HG03439 (cell line): Measurements from ENCODE around the gene HDAC8.
A peak's percentile ranks its signal among the peaks of the same experiment; 100 is the strongest.

Experiments
- ATAC-seq: cut with Tn5 transposase; IDR thresholded peaks from one replicate; pipeline ENCODE4 v1.9.1; 2021; ENCODE audit warnings: mild to moderate bottlenecking, moderate library complexity; ENCODE audit not compliant: unreplicated experiment

The HDAC8 gene

DNA sequence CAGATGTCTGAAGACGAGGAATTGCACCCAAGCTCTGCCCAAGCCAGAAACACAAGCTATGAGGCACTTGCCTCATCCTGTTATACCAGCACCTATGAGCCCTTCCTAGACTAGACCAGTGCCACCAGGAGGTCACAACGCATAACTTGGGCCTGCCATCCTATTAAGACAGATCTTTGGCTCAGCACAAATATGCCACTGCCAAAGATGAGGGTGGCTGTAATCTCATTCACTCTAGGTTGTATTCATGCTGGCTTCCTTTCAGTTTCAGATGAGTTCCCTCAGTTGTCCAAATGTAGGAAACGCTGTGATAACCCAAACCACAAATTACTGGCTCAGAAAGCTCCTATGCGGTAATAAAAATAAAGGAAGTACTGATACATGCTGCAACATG is 190.4 kb downstream of the HDAC8 start:
- ATAC-seq = no peak

- no peak for ATAC-seq
These were observed 191.0 kb downstream of the HDAC8 start for GRCh38 chrX:72381439-72382201.

GRCh38 chrX:72376124-72376523 is 196.5 kb downstream of the HDAC8 start:
- no peak for ATAC-seq

DNA sequence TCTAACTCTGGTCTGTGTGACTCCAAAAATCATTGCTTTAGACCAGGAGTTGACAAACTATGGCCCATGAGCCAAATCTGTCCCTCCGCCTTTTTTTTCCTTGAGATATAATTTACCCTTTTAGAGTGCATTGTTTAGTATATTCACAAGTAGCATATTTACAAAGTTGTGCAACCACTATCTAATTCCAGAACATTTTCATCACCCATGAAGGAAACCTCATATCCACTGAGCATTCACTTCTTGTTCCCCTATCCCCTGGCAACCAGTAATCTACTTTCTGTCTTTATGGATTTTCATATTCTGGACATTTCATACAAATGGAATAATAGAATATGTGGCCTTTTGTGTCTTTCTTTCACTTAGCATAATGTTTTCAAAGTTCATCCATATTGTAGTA is 199.5 kb downstream of the HDAC8 start:
- no peak for ATAC-seq

DNA sequence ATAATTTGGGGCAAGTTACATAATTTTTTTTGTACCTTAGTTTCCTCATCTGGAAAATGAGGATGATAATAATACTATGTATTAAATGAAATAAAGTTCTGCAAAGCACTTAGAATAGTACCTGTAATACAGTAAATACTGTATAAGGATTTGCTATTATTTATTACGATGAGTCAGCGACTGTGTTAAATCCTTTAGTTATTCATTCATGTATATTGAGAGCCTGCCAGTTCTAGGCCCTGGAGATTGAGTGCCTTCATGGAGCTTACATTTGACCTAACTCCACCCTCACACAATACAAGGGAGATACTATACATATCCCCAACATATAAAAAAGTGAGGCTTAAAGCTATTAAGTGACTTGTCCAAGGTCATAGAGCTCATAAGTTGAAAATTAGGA is 199.9 kb downstream of the HDAC8 start:
- ATAC-seq = no peak

GRCh38 chrX:72371405-72371804 is 201.2 kb downstream of the HDAC8 start:
- no peak for ATAC-seq

- no peak for ATAC-seq
These were observed 203.8 kb downstream of the HDAC8 start for GRCh38 chrX:72368796-72369195.

DNA sequence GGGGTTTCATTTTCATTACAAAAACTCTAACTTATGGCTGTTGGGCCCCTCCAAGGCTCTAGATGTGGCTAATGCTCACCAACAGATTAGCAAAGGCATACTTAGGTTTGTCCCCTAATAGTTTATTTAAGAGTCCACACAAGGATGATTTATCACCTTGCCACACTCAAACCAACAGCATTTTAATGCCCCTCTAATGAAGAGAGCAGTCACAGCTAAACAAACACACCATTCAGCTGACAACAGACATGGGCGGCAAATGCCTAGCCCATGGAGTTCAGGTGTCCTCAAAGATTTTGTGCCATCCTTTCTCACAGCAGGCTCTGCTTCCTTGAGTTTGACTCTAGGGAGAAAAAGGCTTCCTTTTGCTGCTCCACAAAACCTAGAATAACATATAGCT is 205.1 kb downstream of the HDAC8 start:
- ATAC-seq = no peak

- no peak for ATAC-seq
These were observed 205.8 kb downstream of the HDAC8 start for GRCh38 chrX:72366701-72367454.

- no peak for ATAC-seq
These were observed 206.5 kb downstream of the HDAC8 start for GRCh38 chrX:72366178-72366577.

GRCh38 chrX:72365126-72365525 is 207.5 kb downstream of the HDAC8 start:
- ATAC-seq = no peak

DNA sequence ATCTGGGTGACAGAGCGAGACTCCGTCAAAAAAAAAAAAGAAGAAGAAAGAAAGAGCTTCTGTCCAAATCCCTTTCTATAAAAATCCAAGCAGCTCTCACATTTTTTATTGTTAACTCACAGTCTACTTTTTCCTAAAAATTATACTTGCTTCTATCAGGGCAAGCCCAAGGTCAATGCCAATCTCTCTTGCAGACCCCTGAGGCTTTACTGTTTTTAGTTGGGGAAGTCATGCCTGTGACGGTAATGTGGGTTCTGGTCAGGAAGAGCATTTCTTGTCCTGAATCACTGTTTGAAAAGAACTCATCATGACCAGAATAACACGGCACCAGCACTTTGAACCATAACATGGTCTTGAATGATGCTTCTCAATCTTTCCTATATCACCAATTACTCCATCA is 212.3 kb downstream of the HDAC8 start:
- ATAC-seq = no peak

GRCh38 chrX:72358313-72358712 is 214.3 kb downstream of the HDAC8 start:
- no peak for ATAC-seq

DNA sequence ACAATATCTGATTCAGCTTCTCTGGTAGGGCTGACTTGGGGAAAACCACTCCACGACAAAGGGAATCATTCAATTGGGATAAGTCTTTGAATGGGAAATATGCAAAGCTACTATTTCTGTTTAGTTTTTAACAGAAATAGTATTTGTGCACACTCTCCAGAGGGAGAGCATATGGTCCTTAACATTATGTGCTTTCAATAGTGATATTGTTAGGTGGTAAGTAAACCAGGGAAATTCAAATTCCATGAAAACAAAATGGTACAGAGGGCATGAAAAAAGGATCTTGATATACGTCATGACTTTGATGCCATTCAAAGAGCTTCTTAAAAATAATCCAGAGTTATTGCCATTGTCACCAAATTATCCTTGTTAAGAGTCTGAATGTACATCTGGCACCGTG is 219.9 kb downstream of the HDAC8 start:
- no peak for ATAC-seq

- ATAC-seq = no peak
These were observed 220.9 kb downstream of the HDAC8 start for GRCh38 chrX:72351606-72352334.

GRCh38 chrX:72349190-72349589 is 223.5 kb downstream of the HDAC8 start:
- peak; percentile 86 for ATAC-seq

DNA sequence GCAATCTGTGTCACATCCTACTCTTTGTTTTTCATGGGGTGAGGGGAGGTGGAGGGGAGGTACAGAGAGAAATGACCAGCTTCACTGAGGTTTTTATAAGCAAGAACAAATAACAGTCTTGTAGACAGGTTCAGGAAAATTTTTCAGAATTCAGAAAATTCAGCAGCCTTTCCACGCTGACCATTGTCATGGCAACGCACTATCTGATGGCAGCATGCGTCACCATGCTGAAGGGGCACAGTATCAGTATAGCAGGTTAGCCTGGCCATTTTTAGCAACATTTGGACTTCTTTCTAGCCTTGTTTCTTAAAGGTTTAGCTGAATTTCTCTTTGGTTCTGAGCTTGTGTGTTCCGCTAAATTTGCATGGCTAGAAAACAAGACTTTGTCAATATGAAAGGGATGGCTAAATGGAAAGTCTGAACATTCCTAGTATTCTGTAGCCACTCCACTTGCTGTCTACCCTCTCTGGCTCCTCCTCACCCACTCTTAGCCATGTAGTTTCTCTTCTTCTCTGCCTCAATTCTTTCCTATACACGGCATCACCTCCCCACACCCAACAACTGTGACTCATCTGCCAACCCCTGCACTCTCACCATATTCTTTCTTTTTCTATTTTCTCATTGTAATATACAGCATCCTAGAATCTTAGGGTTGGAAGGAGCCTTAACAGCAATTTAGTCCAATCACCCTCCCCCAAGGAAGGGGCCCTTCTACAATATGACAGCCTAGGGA is 224.2 kb downstream of the HDAC8 start:
- ATAC-seq = no peak

DNA sequence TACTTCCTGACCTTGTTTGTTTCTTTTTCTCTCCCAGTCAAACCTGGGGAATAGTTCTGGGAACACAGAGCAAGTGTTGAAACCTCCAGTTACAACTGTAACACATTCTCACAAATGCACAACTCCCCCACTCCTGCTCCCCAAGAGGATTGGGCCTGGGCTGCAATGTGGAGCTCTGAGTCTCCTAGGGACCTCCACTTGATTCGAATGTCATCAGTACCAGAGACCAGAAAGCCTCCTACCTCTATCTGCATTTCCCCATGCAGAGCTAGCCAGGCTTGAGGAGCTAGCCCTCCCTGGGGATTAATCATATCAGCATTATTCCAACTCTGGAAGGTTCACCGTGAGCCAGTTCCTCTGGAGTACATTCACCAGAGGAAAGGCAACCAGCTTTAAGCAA is 225.3 kb downstream of the HDAC8 start:
- no peak for ATAC-seq

DNA sequence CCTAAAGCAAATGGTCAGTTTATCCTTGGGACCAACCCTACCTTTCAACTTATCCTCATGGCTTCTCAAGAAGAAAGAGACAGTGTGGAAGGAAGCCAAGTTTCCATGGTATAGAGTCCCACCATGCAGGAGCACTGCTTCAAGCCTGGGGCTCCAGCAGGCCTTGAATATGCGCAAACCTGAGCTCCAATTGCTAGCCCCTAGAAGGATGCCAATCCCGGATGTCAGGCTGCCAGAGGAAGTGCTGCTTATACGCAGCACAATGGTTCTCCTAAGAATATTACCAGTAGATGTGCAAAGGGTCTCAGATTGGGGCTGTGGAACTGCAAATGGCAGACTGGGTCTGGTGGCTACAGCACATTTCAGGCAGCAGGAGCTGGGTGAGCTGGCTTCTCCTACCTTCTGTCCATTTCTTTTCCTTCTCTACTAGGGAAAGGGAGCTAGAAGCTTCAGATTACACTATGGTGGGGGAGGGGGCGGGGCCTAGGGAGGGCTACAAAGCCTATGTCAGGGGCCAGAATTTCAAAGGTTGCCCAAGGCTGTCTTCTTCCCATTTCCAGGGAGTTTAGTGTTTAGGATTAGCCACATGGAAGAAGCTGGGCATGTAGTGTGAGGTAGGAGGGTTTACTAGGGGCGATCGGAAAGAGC is 226.2 kb downstream of the HDAC8 start:
- no peak for ATAC-seq

DNA sequence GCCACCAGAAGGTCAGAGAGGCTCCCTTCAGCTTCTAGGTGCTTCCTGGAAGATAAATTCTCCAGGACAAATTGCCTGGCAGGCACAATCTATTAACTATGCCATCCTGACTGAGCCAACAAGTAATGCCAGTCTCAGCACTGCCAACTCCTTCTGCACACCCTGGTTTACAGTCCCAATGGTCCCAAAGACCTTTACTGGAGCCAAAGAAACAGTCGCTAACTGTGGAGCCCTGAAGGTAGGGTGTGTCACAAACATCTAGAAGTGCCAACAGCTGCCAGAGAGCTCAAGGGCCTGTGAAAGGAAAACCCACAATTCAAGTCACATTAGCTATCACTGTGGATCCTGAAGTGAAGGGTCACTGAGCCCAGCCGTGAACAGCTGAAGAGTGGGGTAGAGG is 232.0 kb downstream of the HDAC8 start:
- no peak for ATAC-seq

DNA sequence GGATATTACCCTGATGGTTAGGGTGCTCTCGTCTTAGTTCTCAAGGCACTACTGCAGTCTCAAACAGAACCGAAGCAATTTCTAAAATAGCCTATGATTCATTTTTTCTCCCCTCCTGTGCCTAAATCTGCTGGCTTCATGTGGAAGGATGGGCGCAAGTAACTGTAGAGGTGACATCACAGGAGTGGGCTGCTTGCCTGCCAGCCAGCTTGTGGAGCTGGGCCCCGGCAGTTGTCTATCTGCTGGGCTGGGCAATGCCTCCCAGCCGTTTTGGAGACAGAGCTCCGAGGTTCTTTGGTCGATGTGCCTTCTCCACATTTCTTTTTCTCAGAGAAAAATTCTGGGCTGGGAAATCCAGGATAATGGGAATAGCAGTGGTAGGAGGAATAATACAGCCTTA is 232.6 kb downstream of the HDAC8 start:
- ATAC-seq = no peak
